ENCODE results near the gene GPC6.

Gene GPC6

DNA sequence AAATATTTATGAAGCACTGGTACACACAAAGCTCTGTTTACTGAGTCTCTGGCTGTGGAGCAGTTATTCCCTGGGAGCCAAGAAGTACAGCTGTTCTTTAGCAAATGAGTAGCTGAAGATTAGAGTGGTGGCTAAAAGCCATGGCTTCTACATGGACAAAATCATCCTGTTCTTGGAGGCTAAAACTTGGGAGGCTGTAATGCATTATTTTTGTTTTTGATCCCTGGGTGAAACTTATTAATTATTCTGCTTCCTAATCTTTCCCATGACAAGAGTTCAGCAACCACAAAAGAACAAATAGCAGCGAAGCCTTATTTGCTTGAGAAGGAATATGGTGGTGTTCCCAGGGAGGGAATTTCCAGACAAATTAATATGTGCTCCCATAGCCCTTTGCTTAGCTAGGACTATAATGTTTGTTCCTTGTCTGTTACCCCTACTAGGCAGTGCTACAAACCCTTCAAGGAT, 1143.4 kb downstream of the GPC6 start:
- DNase-seq (ENCODE audit: low read depth in 4 of 4, low spot score in 1 of 4) = no peak

DNA sequence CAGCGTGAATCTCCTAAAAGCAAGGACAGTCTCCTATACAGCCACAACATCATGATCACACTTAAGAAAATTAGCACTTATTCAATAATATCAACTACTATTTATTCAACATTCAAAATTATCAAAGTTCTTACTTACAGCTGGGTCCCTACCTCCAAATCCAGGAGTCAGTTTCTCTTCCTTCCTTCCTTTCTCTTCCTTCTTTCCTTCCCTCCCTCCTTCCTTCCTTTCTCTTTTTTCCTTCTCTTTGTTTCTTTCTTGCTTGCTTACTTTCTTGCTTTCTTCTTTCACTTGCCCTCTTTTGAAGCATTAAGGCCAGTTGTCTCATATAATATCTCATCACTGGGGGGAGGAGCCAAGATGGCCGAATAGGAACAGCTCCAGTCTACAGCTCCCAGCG, 1145.2 kb downstream of the GPC6 start:
- no peak for DNase-seq (ENCODE audit: low read depth in 4 of 4, low spot score in 1 of 4)

DNA sequence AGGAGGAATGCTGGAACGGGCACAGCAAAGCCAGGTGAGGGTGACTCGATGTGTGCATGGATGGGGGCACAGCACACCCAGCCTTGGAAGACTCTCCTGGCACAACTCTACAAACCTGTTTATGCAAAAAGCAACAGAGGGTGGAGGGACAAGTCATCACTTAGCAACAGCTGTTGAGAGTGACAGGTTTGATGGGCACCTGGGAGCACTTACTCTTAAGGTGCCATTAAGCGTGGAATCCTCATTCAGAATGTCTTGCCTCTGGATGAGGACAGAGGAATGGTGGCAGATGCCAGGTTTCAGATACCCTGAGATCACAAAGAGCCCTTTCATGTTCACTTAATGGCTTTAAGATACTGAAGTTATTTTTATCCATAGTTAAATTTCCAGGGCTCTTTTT, 1155.9 kb downstream of the GPC6 start:
- no peak for DNase-seq (ENCODE audit: low read depth in 4 of 4, low spot score in 1 of 4)

DNA sequence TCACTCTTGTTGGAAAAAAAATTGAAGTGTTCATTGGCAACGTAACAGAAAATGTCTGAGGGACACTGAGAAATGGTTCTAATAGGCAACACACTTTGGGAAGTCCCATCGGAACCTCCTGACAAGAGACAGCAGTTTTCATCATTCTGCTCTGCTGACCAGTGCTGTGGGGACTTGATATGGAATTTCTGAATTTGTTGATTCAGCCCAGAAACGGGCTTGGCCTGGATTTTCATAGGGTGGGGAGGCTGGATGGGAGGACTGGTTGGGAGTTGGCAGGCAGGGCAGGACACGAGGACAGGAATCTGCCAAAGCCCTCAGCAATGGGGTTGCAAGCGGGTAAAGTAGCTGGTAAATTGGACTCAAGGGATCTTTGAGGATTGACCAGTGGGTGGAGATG, 1156.4 kb downstream of the GPC6 start:
- no peak for DNase-seq (ENCODE audit: low read depth in 4 of 4, low spot score in 1 of 4)

DNA sequence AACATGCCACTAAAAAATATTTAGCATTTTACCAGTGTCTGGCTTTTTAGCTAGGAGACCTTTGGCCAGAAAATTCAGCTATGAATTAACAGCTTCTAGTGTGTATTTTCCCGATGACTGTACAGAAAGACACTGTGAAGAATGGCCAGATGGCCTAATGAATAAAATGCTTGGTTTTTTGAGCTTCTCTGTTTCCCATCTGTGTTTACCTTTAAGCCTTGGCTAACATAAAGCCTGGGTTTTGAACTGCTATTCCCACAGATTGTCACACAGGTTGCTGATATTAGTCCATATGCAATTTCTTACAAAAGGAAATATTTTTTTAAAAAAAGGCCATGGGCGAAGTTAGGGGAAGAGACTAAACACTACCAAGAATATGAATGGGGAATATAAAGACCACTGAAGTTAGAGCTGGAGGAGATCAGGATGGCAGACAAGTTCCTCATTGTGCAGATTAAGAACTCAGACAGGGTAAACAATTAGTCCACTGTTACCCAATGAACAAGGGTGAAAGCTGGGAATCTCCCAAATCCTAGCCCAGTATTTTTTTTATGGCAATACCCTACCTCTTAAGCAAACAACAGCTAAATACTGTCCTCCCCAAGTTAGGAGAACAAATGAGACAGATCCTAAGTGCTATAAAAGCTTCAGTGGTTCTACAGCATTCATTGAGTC, 1157.8 kb downstream of the GPC6 start:
- no peak for DNase-seq (ENCODE audit: low read depth in 4 of 4, low spot score in 1 of 4)

GRCh38 chr13:94387047-94387446, 1160.4 kb downstream of the GPC6 start:
- DNase-seq (ENCODE audit: low read depth in 4 of 4, low spot score in 1 of 4) = no peak

GRCh38 chr13:94389604-94390351, 1163.2 kb downstream of the GPC6 start:
- DNase-seq (ENCODE audit: low read depth in 4 of 4, low spot score in 1 of 4) = no peak

DNA sequence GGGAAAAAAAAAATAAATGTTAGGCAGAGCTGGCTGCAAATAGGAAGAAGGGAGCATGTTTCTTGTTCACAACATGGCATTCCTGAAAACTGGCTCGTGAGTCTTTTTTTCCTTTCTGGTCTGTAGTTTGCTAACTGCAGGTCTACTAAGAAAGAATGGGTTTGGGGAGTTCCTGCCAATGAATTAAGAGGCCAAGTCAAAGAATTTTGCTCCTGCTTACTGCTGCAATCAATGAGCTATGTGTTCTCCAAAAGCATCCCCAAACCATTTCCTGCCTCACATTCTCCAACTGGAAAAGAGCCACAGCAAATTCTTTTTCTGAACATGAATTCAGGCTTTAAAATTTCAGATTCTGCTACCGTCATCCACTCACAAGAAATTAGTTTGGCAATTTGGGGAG, 1164.3 kb downstream of the GPC6 start:
- no peak for DNase-seq (ENCODE audit: low read depth in 4 of 4, low spot score in 1 of 4)

DNA sequence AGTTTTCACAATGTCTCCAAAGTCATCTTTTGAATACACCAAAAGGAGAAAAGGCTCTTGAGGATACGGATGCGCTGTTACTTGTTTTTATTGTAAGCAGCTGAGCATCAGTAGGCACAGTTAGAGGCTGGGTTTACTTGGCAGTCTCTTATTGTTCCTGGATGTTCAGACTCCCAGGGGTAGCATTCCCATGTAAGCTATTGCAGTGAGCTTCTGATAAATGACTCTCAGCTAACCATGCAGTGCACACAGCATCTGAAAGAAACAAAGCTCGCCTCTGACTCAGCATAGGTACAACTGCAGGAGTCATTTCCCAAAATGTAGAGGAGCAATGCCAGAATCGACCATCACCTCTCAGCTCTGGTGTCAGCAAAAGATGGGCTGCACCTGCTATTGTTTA, 1168.1 kb downstream of the GPC6 start:
- no peak for DNase-seq (ENCODE audit: low read depth in 4 of 4, low spot score in 1 of 4)

DNA sequence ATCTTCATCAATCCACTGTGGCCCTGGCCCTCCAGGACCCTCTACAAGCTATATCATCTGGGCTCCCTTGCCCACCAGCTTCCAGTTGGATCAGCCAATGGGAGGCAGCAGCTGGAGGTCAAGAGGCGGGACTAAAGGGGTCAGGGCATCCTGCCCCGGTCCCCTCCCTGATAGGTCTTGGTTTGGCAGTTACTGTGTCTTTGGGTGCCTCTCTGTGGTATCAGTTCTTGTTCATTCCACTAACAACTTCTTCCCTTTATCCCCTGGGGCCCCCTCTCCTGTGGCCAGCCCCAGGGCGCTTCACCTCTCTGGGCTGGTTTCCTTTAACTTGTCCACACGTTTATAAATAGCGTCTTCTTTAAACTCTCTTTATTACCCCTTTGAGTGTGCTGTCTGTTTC, 1169.3 kb downstream of the GPC6 start:
- no peak for DNase-seq (ENCODE audit: low read depth in 4 of 4, low spot score in 1 of 4)

- no peak for DNase-seq (ENCODE audit: low read depth in 4 of 4, low spot score in 1 of 4)
These were observed 1173.2 kb downstream of the GPC6 start for GRCh38 chr13:94399812-94400211.

- DNase-seq (ENCODE audit: low read depth in 4 of 4, low spot score in 1 of 4) = no peak
These were observed 1174.3 kb downstream of the GPC6 start for GRCh38 chr13:94400874-94401273.

DNA sequence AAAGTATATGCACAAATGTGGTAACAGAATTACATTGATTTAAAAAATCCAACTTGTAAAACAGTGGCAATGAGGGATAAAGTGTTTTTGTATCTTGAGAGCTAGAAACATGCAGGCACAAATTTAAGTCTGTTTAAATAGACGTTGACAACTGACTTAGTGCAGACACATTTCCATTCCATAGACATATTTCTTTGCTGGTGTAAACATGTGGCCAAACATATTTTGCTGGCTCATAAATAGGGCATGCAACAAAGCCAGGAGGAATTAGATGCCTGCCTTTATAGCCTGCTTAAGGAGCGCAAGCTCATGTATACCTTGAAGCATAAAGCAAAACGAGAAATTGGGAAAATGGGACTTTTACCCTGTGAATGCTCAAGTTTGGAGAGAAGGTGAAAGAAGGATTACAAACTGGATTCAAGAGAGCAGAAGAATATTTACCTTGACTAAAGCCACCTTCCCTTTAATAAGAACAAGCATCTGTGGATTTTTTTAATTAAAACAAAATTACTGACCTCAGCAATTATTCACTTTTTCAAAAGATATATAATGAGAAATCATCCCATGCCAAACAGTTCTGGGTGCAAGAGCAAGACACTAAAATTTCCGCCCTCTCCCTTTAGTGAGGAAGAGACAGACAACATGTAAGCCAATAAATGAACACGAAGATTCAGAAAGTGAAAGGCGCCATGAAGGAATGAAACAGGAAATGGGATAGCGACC, 1181.9 kb downstream of the GPC6 start:
- DNase-seq (ENCODE audit: low read depth in 4 of 4, low spot score in 1 of 4) = no peak

DNA sequence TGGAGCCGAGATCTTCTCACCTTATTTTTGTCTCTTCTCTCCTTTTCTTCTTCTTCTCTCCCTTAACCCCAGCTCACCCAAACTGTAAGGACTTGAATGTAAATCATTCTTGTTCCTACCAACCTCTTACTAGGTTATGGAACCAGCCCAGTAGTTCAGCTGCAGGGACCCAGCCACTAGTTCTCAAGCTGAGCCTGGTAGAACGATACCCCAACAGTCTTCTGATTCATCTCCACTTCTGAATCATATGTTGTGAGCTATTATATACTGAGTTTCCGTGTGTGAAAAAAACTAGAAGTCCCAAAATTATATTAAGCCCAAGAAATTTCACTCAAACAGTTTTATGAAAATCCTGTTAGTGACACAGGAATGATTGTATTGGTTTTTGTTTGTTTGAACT, 1185.1 kb downstream of the GPC6 start:
- DNase-seq (ENCODE audit: low read depth in 4 of 4, low spot score in 1 of 4) = no peak

DNA sequence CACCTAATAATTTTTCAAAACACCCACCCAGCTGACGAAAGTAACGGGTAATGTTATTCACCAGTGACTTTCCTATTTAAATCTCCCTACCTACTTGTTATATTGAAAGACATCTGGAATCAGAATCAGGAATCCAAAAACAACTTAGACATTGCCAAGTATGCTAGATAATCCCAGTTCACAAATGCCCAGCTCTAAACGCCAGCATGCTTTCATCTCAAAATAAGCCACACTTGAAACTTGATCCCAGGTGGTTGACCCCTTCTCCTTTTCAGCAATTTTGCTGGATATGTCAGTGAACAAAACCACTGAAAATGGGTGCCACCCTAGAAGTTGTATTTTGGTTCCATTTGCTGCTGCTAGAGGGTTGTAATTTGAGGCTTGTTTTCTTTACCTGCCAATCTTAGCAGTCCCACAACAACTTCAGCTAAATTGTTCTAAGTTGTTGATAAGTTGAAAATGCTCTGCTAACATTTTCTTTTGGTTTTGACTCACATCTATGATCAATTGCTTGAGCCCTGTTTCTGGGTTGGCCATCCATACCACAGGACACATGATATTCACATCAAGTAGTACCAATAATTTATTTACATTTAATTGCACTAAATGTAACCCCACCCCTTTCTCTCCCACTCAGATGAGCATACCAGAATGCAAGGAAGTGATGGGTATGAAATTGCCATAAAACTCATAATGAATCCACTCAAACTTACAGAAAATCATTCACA, 1186.4 kb downstream of the GPC6 start:
- DNase-seq (ENCODE audit: low read depth in 4 of 4, low spot score in 1 of 4) = no peak

- DNase-seq (ENCODE audit: low read depth in 4 of 4, low spot score in 1 of 4) = no peak
These were observed 1187.0 kb downstream of the GPC6 start for GRCh38 chr13:94413598-94413944.

GRCh38 chr13:94414141-94414540, 1187.5 kb downstream of the GPC6 start:
- DNase-seq (ENCODE audit: low read depth in 4 of 4, low spot score in 1 of 4) = no peak

GRCh38 chr13:94414708-94415107, 1188.1 kb downstream of the GPC6 start:
- DNase-seq (ENCODE audit: low read depth in 4 of 4, low spot score in 1 of 4) = no peak

DNA sequence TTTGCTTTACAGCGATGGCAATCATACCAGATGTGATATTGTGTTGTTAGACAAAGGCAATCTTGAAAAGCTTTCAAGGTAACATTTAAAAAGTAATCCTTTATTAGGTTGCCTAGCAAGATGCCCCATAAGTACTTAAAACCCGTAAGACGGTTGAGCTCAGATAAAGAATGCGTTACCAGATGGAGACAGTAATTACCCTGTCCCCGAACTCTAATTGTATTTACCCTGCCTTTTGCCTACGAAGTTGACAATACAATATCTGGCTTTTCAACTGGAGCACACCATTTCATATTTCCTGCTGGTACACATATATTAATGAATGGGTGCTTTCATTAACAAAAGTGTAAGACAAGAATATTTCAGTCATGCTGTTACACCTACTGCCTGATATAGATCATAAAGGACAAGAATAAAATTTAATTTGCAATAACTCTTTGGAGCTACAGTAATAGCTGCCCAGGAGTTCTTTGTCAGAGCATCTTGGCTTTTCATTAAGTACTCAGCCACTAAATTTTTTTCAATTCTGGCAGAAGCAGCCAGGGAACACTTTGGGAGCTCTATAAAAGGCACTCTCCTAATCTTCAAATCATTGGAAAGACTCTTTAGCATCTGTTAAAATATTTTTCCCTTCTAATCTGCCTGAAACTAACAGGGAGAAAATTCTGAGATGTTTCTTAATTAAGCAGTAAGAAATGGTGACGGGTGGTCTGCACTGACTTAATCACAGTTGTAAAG, 1189.1 kb downstream of the GPC6 start:
- DNase-seq (ENCODE audit: low read depth in 4 of 4, low spot score in 1 of 4) = no peak

DNA sequence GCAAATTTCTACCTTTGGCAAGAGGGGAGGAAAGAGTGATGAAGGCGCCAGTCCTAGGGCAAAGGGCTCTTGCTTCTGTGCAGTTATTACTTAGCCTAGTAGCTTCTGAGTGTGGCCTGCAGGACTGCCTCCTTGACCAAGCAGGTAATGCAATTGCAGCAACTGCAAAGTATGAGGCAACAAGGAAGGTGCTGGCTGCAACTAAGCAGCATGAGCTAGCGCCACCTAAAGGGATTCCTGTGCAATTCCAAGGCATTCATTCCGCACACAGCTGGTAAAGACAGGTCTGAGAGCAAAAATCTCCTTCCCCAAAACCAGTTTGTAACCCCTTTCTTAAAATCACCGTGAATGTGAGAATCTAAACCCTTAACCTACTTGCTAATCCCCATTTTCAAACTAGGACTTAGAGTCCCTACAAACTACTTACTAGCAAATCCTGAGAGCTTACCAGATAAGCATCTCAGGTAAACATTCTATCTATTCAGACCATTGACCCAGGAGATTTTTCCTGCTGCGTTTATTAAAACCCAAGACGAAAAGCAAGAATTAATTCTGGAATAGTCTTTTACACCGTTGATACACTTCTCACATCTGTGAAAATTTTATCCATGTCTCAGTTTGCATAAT, 1190.0 kb downstream of the GPC6 start:
- DNase-seq (ENCODE audit: low read depth in 4 of 4, low spot score in 1 of 4) = no peak
